Esophagus muscularis mucosa (tissue), 4 donors: ENCODE measurements around the gene TSN. TPM values are rescaled to one million over a fixed set of nuclear protein-coding genes. Genes with fewer than 3 reads are reported as not detected.

Experiments used
- DNase-seq: peaks from one replicate; pipeline ENCODE4 v3.0.0-alpha.2; 2017; ENCODE audit errors: extremely low spot score
- H3K27ac ChIP-seq, 4 donors: fragments of 200-600 bp; sonication (generic); replicated peaks in 1 of 4; 1 replicate in 3 of 4; 2 replicates in 1 of 4; pipeline ENCODE4 v1.5.1; 2016 to 2019; ENCODE audit warnings: mild to moderate bottlenecking in 1 of 4
- H3K27me3 ChIP-seq, 4 donors: fragments of 200-600 bp; sonication (generic); one replicate each; pipeline versions ENCODE4 v1.5.1 to v1.6.0; 2016 to 2019
- H3K36me3 ChIP-seq, 4 donors: fragments of 200-600 bp; sonication (generic); one replicate each; pipeline ENCODE4 v1.5.1; 2016 to 2019
- H3K4me1 ChIP-seq, 4 donors: fragments of 200-600 bp; sonication (generic); one replicate each; pipeline ENCODE4 v1.5.1; 2016 to 2019
- H3K4me3 ChIP-seq, 4 donors: fragments of 200-600 bp; sonication (generic); 1 replicate in 2 of 4; 2 replicates in 2 of 4; pipeline ENCODE4 v1.5.1; 2016 to 2019; ENCODE audit warnings: mild to moderate bottlenecking in 4 of 4, moderate library complexity in 1 of 4
- H3K9me3 ChIP-seq, 4 donors: fragments of 200-600 bp; sonication (generic); 1 replicate in 3 of 4; 2 replicates in 1 of 4; pipeline ENCODE4 v1.5.1; 2016 to 2019
- CTCF ChIP-seq, 3 experiments: fragments of 200-600 bp in 2 of 3; fragments of 450-650 bp in 1 of 3; sonication (generic) in 2 of 3; IDR thresholded peaks; one replicate each; pipeline ENCODE4 v1.5.1; 2017 to 2019; ENCODE audit warnings: antibody characterized with exemption in 3 of 3, mild to moderate bottlenecking in 2 of 3, moderate library complexity in 1 of 3
- EP300 ChIP-seq: sonication (generic); formaldehyde crosslinking; IDR thresholded peaks from one replicate; pipeline ENCODE4 v1.6.1; 2017; ENCODE audit warnings: antibody characterized with exemption
- POLR2A ChIP-seq: fragments of 450-650 bp; IDR thresholded peaks from one replicate; pipeline ENCODE4 v1.6.1; 2017; ENCODE audit warnings: antibody characterized with exemption, moderate library complexity, mild to moderate bottlenecking, low read depth
- POLR2AphosphoS5 ChIP-seq, 2 donors: sonication (generic); formaldehyde crosslinking; IDR thresholded peaks; one replicate each; pipeline ENCODE4 v1.6.1; 2017; ENCODE audit warnings: antibody characterized with exemption in 2 of 2
- WGBS: methylation state at CpG from one replicate; pipeline ENCODE4 v1.1.5; 2018; 5-methylcytosine and 5-hydroxymethylcytosine counted together
- intact Hi-C: fragments of 100-400 bp; cut with DNase I; formaldehyde crosslinking; loops from one replicate; pipeline ENCODE4 v1.15.1; 2023
- total RNA-seq, 4 donors: library from RNA; depleted of rRNA; stranded (reverse); fragments of >200 nt; gene quantifications; one replicate each; pipeline versions ENCODE4 v1.1.0 to v1.2.1, GENCODE V29; 2016

Gene TSN
- total RNA-seq, 4 donors from 2014 or later: 24.5 to 33.6 (median 26.3) TPM

- no peaks in the 10 kb centered on the region for H3K9me3 ChIP-seq
- peaks cover 0 to 14% (median 6%) of the 10 kb centered on the region in 4 donors for H3K36me3 ChIP-seq
- no peak for TF ChIP-seq EP300
- TF ChIP-seq POLR2AphosphoS5 (IDR thresholded peaks at IDR 0.05): no peak
- no peak for TF ChIP-seq CTCF (IDR thresholded peaks at IDR 0.05)
- TF ChIP-seq POLR2A: no peak
- DNase-seq: no peak
- peaks cover 2 to 10% (median 8%) of the 10 kb centered on the region in 4 donors for H3K4me1 ChIP-seq
- 65% methylated on average over 8 of the region's 8 CpGs for WGBS
- H3K27ac ChIP-seq: no peak overlapping the region
- H3K4me3 ChIP-seq: no peak overlapping the region
- intact Hi-C loops: no loop called here
- H3K27me3 ChIP-seq: no peaks in the 10 kb centered on the region
Observed at GRCh38 chr2:121721926-121722325, 33.5 kb upstream of the TSN start.

- Histone ChIP-seq H3K27me3 (no peaks in the 10 kb centered on the region), H3K4me3 (no peak overlapping the region), H3K9me3 (no peaks in the 10 kb centered on the region), H3K27ac (no peak overlapping the region), H3K36me3 (peaks cover 0 to 19% (median 11%) of the 10 kb centered on the region in 4 donors), H3K4me1 (peaks cover 2 to 10% (median 8%) of the 10 kb centered on the region in 4 donors)
- intact Hi-C loops: no loop called here
- TF ChIP-seq EP300 (no peak), POLR2AphosphoS5 (IDR thresholded peaks at IDR 0.05) (no peak), CTCF (IDR thresholded peaks at IDR 0.05) (no peak), POLR2A (no peak)
- WGBS: 73% methylated on average over 5 of the region's 5 CpGs
- DNase-seq: no peak
Observed at GRCh38 chr2:121722479-121722878, 33.0 kb upstream of the TSN start.

GRCh38 chr2:121723316-121723715, 32.1 kb upstream of the TSN start:
- H3K4me3 ChIP-seq: no peak overlapping the region
- no peaks in the 10 kb centered on the region for H3K27me3 ChIP-seq
- H3K9me3 ChIP-seq: no peaks in the 10 kb centered on the region
- 76% methylated on average over 5 of the region's 5 CpGs for WGBS
- no peak overlapping the region for H3K27ac ChIP-seq
- TF ChIP-seq CTCF (IDR thresholded peaks at IDR 0.05): no peak
- TF ChIP-seq POLR2A: no peak
- no peak for TF ChIP-seq POLR2AphosphoS5 (IDR thresholded peaks at IDR 0.05)
- TF ChIP-seq EP300: no peak
- peaks cover 0 to 28% (median 19%) of the 10 kb centered on the region in 4 donors for H3K36me3 ChIP-seq
- intact Hi-C loops: no loop called here
- H3K4me1 ChIP-seq: peaks cover 2 to 9% (median 8%) of the 10 kb centered on the region in 4 donors
- DNase-seq: no peak

GRCh38 chr2:121727332-121727731, 28.1 kb upstream of the TSN start:
- Histone ChIP-seq H3K9me3 (no peaks in the 10 kb centered on the region), H3K4me3 (no peak overlapping the region), H3K4me1 (no peaks in the 10 kb centered on the region), H3K36me3 (peaks cover 27 to 68% (median 58%) of the 10 kb centered on the region in 4 donors), H3K27me3 (no peaks in the 10 kb centered on the region), H3K27ac (no peak overlapping the region)
- no peak for DNase-seq
- 83% methylated on average over 2 of the region's 2 CpGs for WGBS
- intact Hi-C loops: no loop called here
- no peak for TF ChIP-seq POLR2A
- no peak for TF ChIP-seq POLR2AphosphoS5 (IDR thresholded peaks at IDR 0.05)
- no peak for TF ChIP-seq EP300
- TF ChIP-seq CTCF (IDR thresholded peaks at IDR 0.05): no peak

- DNase-seq: no peak
- H3K36me3 ChIP-seq: peaks cover 27 to 74% (median 64%) of the 10 kb centered on the region in 4 donors
- intact Hi-C loops: no loop called here
- H3K27me3 ChIP-seq: no peaks in the 10 kb centered on the region
- H3K4me3 ChIP-seq: no peak overlapping the region
- TF ChIP-seq POLR2A (no peak), CTCF (IDR thresholded peaks at IDR 0.05) (no peak), POLR2AphosphoS5 (IDR thresholded peaks at IDR 0.05) (no peak), EP300 (no peak)
- H3K4me1 ChIP-seq: no peaks in the 10 kb centered on the region
- no peaks in the 10 kb centered on the region for H3K9me3 ChIP-seq
- H3K27ac ChIP-seq: no peak overlapping the region
Observed at GRCh38 chr2:121727950-121728349, 27.5 kb upstream of the TSN start.
